ENCODE results near the gene TMPRSS12. TPM values are rescaled to one million over a fixed set of nuclear protein-coding genes. Genes with fewer than 3 reads are reported as not detected.
"Not testable (repeated sequence)": the region's sequence is repeated elsewhere in the genome, so short reads cannot be mapped to it uniquely, and the experiment has no call there.

Gene TMPRSS12
- total RNA-seq, 1 donor = not detected

DNA sequence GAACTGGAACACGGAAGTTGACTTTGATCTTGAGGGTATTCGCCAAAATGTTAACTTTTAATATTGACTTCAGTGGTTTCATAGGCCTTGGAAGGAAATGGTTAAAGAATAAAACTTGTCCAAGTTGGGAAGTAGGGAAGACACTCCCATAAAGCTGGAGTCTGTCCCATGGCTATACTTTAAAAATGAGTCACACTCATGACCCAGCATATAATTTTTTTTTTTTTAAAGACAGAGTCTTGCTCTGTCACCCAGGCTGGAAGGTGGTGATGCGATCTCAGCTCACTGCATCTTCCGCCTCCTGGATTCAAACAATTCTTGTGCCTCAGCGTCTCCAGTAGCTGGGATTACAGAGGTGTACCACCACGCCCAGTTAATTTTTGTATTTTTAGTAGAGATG, 19.6 kb downstream of the TMPRSS12 start:
- TF ChIP-seq, protein P1, sequence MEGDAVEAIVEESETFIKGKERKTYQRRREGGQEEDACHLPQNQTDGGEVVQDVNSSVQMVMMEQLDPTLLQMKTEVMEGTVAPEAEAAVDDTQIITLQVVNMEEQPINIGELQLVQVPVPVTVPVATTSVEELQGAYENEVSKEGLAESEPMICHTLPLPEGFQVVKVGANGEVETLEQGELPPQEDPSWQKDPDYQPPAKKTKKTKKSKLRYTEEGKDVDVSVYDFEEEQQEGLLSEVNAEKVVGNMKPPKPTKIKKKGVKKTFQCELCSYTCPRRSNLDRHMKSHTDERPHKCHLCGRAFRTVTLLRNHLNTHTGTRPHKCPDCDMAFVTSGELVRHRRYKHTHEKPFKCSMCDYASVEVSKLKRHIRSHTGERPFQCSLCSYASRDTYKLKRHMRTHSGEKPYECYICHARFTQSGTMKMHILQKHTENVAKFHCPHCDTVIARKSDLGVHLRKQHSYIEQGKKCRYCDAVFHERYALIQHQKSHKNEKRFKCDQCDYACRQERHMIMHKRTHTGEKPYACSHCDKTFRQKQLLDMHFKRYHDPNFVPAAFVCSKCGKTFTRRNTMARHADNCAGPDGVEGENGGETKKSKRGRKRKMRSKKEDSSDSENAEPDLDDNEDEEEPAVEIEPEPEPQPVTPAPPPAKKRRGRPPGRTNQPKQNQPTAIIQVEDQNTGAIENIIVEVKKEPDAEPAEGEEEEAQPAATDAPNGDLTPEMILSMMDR (IDR thresholded peaks at IDR 0.05; ENCODE audit: insufficient read depth, low read depth, low read length) = no peak
- peak; percentile 22 for DNase-seq (ENCODE audit: low read depth)
- no peak overlapping the region for H3K4me3 ChIP-seq (ENCODE audit: low read depth, low read length)

DNA sequence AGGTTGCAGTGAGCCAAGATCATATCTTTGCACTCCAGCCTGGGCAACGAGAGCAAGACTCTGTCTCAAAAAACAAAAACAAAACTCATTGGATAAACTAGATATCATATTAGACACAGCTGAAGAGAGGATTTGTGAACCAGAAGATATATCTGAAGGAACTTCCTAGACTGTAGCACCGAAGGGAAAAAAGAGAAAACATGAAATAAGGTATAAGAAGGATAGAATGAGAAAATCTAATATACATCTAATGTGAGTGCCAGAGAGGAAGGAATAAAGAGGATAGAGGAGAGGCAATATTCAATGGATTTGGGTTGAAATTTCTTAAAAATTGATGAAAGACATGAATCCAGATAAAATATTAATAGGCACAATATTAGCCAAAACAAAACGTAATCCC, 22.5 kb downstream of the TMPRSS12 start:
- TF ChIP-seq, protein P1 (IDR thresholded peaks at IDR 0.05; ENCODE audit: insufficient read depth, low read depth, low read length) = no peak
- H3K4me3 ChIP-seq (ENCODE audit: low read depth, low read length) = no peak overlapping the region
- DNase-seq (ENCODE audit: low read depth) = no peak

DNA sequence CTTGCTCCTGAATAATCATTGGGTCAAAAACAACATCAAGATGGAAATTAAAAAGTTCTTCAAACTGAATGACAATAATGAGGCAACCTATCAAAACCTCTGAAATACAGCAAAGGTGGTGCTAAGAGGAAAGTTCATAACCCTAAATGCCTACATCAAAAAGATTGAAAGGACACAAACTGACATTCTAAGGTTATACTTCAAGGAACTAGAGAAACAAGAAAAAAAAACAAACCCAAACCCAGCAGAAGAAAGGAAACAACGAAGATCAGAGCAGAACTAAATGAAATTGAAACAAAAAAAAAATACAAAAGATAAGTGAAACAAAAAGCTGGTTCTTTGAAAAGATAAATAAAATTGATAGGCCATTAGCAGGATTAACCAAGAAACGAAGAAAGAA, 26.2 kb downstream of the TMPRSS12 start:
- not testable (repeated sequence) for DNase-seq (ENCODE audit: low read depth); H3K4me3 ChIP-seq (ENCODE audit: low read depth, low read length)

DNA sequence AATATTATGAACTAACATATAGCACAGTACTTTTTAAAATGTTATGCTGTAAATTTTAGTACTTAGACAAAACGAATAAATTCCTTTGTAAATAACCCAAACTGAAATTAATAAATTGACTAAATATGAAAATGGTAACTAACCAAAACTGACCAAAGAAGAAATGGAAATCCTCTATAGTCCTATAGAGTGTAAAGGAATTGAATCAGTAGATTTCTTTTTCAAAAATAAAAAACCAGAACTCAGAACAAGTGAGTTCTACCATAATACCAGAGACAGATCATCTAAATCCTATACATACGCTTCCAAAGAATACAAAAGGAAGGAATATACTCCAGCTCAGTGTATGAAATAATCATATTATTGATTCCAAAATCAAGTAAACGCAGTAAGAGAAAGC, 39.8 kb downstream of the TMPRSS12 start:
- no peak for DNase-seq (ENCODE audit: low read depth)
- no peak overlapping the region for H3K4me3 ChIP-seq (ENCODE audit: low read depth, low read length)
- TF ChIP-seq, protein P1 (IDR thresholded peaks at IDR 0.05; ENCODE audit: insufficient read depth, low read depth, low read length) = no peak

DNA sequence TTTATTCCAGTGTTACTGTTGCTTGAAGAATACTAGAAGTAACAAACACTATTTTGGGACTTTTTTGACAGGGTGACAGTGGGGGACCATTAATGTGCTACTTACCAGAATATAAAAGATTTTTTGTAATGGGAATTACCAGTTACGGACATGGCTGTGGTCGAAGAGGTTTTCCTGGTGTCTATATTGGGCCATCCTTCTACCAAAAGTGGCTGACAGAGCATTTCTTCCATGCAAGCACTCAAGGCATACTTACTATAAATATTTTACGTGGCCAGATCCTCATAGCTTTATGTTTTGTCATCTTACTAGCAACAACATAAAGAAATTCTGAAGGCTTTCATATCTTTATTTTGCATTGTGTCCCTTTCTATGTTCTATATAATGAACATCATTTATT, 44.5 kb downstream of the TMPRSS12 start:
- TF ChIP-seq, protein P1 (IDR thresholded peaks at IDR 0.05; ENCODE audit: insufficient read depth, low read depth, low read length) = no peak
- H3K4me3 ChIP-seq (ENCODE audit: low read depth, low read length) = no peak overlapping the region
- peak; percentile 18 for DNase-seq (ENCODE audit: low read depth)

DNA sequence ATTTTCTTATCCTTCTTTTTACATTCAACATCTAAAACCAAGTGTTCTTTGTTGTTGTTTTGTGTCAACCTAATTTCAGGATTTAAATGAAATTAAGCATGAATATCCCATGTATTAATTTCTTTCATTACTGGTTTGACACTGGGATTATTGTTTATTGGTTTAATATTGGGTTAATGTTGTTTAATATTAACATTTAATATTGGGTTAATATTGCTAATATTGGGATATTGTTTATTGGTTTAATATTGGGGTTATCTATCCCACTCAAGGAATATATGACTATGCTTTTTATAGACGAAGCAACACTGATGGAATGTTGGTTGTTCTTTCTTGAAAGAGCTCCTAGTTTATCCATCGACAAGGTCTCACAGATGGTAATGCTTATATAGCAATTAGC, 45.9 kb downstream of the TMPRSS12 start:
- DNase-seq (ENCODE audit: low read depth) = no peak
- TF ChIP-seq, protein P1 (IDR thresholded peaks at IDR 0.05; ENCODE audit: insufficient read depth, low read depth, low read length) = no peak
- no peak overlapping the region for H3K4me3 ChIP-seq (ENCODE audit: low read depth, low read length)

DNA sequence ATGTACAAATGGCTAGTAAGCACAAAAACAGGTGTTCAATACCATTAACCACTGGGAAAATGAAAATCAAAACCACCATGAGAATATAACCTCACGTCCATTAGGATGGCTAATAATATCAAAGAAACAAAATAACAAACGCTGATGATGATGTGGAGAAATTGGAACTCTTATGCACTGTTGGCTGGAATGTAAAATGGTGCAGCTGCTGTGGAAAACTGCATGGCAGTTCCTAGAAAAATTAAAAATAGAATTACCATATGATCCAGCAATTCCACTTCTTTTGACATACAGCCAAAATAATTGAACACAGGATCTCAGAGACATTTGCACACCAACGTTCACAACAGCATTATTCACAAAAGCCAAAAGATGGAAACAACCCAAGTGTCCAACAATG, 51.5 kb downstream of the TMPRSS12 start:
- DNase-seq (ENCODE audit: low read depth) = no peak
- TF ChIP-seq, protein P1 (IDR thresholded peaks at IDR 0.05; ENCODE audit: insufficient read depth, low read depth, low read length) = no peak
- H3K4me3 ChIP-seq (ENCODE audit: low read depth, low read length) = no peak overlapping the region
